ENCODE measurements around the gene FOXM1.

FOXM1 gene

GRCh38 chr12:2819810-2820209 lies 57.2 kb downstream of the FOXM1 start:
- no peak for TF ChIP-seq SUZ12 (IDR thresholded peaks at IDR 0.05; ENCODE audit: extremely low read depth, insufficient read depth, insufficient read length)
- TF ChIP-seq YY1 (IDR thresholded peaks at IDR 0.05; ENCODE audit: insufficient read depth, insufficient read length) = no peak
- TF ChIP-seq ZNF274 (IDR thresholded peaks at IDR 0.05; ENCODE audit: low read depth, low read length) = no peak
- Histone ChIP-seq H3K4me3 (ENCODE audit: insufficient read length, low read depth) (no peak overlapping the region), H3K4me1 (ENCODE audit: insufficient read depth, insufficient read length) (peaks cover 15% of the 10 kb centered on the region), H3K9me3 (ENCODE audit: insufficient read depth, low read length) (no peaks in the 10 kb centered on the region), H3K9ac (ENCODE audit: insufficient read length, low read depth) (no peak overlapping the region), H3K36me3 (ENCODE audit: insufficient read depth, insufficient read length, low read length) (peaks cover 91% of the 10 kb centered on the region), H3K27me3 (ENCODE audit: insufficient read depth, insufficient read length) (no peaks in the 10 kb centered on the region)
- DNase-seq (ENCODE audit: low read depth, low spot score) = no peak

- Histone ChIP-seq H3K27me3 (ENCODE audit: insufficient read depth, insufficient read length) (no peaks in the 10 kb centered on the region), H3K4me1 (ENCODE audit: insufficient read depth, insufficient read length) (no peaks in the 10 kb centered on the region), H3K4me3 (ENCODE audit: insufficient read length, low read depth) (peak overlapping the region; percentile 96), H3K9ac (ENCODE audit: insufficient read length, low read depth) (peak overlapping the region; percentile 99), H3K9me3 (ENCODE audit: insufficient read depth, low read length) (no peaks in the 10 kb centered on the region), H3K36me3 (ENCODE audit: insufficient read depth, insufficient read length, low read length) (peaks cover 40% of the 10 kb centered on the region)
- TF ChIP-seq YY1 (IDR thresholded peaks at IDR 0.05; ENCODE audit: insufficient read depth, insufficient read length) = no peak
- no peak for TF ChIP-seq ZNF274 (IDR thresholded peaks at IDR 0.05; ENCODE audit: low read depth, low read length)
- TF ChIP-seq SUZ12 (IDR thresholded peaks at IDR 0.05; ENCODE audit: extremely low read depth, insufficient read depth, insufficient read length) = no peak
- peak; percentile 73 for DNase-seq (ENCODE audit: low read depth, low spot score)
Observed at GRCh38 chr12:2813214-2814185, 63.5 kb downstream of the FOXM1 start.

- peaks cover 34% of the 10 kb centered on the region for H3K36me3 ChIP-seq (ENCODE audit: insufficient read depth, insufficient read length, low read length)
- no peaks in the 10 kb centered on the region for H3K4me1 ChIP-seq (ENCODE audit: insufficient read depth, insufficient read length)
- peak; percentile 100 for DNase-seq (ENCODE audit: low read depth, low spot score)
- H3K9ac ChIP-seq (ENCODE audit: insufficient read length, low read depth) = peak within 1 kb of the TSS; percentile 99
- H3K9me3 ChIP-seq (ENCODE audit: insufficient read depth, low read length) = no peaks in the 10 kb centered on the region
- TF ChIP-seq ZNF274 (IDR thresholded peaks at IDR 0.05; ENCODE audit: low read depth, low read length) (no peak), YY1 (IDR thresholded peaks at IDR 0.05; ENCODE audit: insufficient read depth, insufficient read length) (no peak), SUZ12 (IDR thresholded peaks at IDR 0.05; ENCODE audit: extremely low read depth, insufficient read depth, insufficient read length) (no peak)
- H3K27me3 ChIP-seq (ENCODE audit: insufficient read depth, insufficient read length) = no peaks in the 10 kb centered on the region
- H3K4me3 ChIP-seq (ENCODE audit: insufficient read length, low read depth) = peak within 1 kb of the TSS; percentile 96
Observed at GRCh38 chr12:2812290-2813213, 64.4 kb downstream of the FOXM1 start, which contains the start of gene ITFG2. TSS of gene ITFG2 (plus strand) at chr12:2812668. CDS start at chr12:2812761, 93 bp downstream.

GRCh38 chr12:2811801-2812200 lies 65.2 kb downstream of the FOXM1 start:
- Histone ChIP-seq H3K27me3 (ENCODE audit: insufficient read depth, insufficient read length) (no peaks in the 10 kb centered on the region), H3K4me3 (ENCODE audit: insufficient read length, low read depth) (no peak overlapping the region), H3K4me1 (ENCODE audit: insufficient read depth, insufficient read length) (no peaks in the 10 kb centered on the region), H3K9me3 (ENCODE audit: insufficient read depth, low read length) (no peaks in the 10 kb centered on the region), H3K9ac (ENCODE audit: insufficient read length, low read depth) (no peak overlapping the region), H3K36me3 (ENCODE audit: insufficient read depth, insufficient read length, low read length) (peaks cover 33% of the 10 kb centered on the region)
- no peak for DNase-seq (ENCODE audit: low read depth, low spot score)
- TF ChIP-seq ZNF274 (IDR thresholded peaks at IDR 0.05; ENCODE audit: low read depth, low read length) (no peak), SUZ12 (IDR thresholded peaks at IDR 0.05; ENCODE audit: extremely low read depth, insufficient read depth, insufficient read length) (no peak), YY1 (IDR thresholded peaks at IDR 0.05; ENCODE audit: insufficient read depth, insufficient read length) (no peak)
